Testis (tissue), 2 donors: ENCODE measurements around the gene CPEB4.

ENCODE experiments used
- POLR2A ChIP-seq: fragments of 450-650 bp; IDR thresholded peaks from one replicate; pipeline ENCODE4 v1.6.1; 2017; ENCODE audit warnings: antibody characterized with exemption, mild to moderate bottlenecking, moderate library complexity
- TF ChIP-seq, protein P1 (sequence below), 3 experiments: fragments of 450-650 bp in 2 of 3; fragments of 200-600 bp in 1 of 3; sonication (generic) in 1 of 3; IDR thresholded peaks; one replicate each; pipeline ENCODE4 v1.5.1; 2016 to 2019; ENCODE audit warnings: antibody characterized with exemption in 3 of 3, mild to moderate bottlenecking in 2 of 3, moderate library complexity in 1 of 3

DNA sequence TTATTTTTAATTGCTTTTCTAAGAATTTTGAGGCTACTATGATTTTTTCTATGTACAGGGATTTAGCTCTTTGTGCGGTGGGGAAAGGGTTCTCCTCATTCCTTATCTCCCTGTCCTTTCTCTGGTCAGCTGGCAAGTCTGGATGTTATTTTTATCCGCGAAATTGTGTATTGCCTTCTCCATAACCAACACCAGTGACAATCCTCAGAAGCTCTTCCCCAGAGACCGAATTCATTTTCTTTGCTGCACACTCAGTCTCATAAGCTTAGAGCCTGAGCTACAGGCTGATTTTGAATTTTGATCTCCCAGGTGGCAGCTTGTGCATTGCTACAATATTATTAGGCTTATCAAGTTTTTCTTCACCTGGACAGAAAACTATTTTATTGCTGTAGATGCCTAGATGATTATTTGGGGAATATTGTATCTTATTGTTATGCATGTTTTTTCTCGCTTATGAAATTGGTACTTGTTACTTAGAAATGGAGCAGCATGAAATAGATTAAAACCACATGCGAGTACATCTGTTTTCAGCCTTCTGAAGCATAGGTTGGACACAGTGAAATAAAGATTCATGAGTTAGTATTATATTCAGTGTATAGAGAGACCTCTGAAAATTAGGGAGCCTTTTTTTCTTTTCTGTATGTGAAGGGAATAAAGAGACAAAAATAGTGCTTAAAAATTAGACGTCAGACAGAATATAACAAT lies 27.3 kb downstream of the CPEB4 start:
- TF ChIP-seq, protein P1, sequence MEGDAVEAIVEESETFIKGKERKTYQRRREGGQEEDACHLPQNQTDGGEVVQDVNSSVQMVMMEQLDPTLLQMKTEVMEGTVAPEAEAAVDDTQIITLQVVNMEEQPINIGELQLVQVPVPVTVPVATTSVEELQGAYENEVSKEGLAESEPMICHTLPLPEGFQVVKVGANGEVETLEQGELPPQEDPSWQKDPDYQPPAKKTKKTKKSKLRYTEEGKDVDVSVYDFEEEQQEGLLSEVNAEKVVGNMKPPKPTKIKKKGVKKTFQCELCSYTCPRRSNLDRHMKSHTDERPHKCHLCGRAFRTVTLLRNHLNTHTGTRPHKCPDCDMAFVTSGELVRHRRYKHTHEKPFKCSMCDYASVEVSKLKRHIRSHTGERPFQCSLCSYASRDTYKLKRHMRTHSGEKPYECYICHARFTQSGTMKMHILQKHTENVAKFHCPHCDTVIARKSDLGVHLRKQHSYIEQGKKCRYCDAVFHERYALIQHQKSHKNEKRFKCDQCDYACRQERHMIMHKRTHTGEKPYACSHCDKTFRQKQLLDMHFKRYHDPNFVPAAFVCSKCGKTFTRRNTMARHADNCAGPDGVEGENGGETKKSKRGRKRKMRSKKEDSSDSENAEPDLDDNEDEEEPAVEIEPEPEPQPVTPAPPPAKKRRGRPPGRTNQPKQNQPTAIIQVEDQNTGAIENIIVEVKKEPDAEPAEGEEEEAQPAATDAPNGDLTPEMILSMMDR (IDR thresholded peaks at IDR 0.05) = no peak
- no peak for TF ChIP-seq POLR2A
